Body of pancreas (tissue), 4 donors: ENCODE measurements around the gene ADAMTS2. TPM values are rescaled to one million over a fixed set of nuclear protein-coding genes. Genes with fewer than 3 reads are reported as not detected.
A peak's percentile ranks its signal among the peaks of the same experiment; 100 is the strongest.

Experiments used
- ATAC-seq: fragments of 150-250 bp; one replicate; pipeline ENCODE4 v1.9.1; 2016
- DNase-seq, 4 donors: peaks; one replicate each; pipeline ENCODE4 v3.0.0-alpha.2; 2019
- H3K27ac ChIP-seq, 4 donors: fragments of 200-600 bp; sonication (generic); 1 replicate in 3 of 4; 2 replicates in 1 of 4; pipeline versions ENCODE4 v1.5.1 to v1.6.1; 2016 to 2019; ENCODE audit warnings: mild to moderate bottlenecking in 1 of 4, mixed read lengths in 1 of 4, moderate library complexity in 1 of 4
- H3K27me3 ChIP-seq, 2 donors: fragments of 200-600 bp; sonication (generic); one replicate each; pipeline ENCODE4 v1.6.0; 2016; ENCODE audit warnings: mild to moderate bottlenecking in 1 of 2
- H3K36me3 ChIP-seq, 2 donors: fragments of 200-600 bp; sonication (generic); replicated peaks in 1 of 2; 2 replicates each; pipeline ENCODE4 v1.5.1; 2016; ENCODE audit warnings: low read depth in 2 of 2; ENCODE audit not compliant: insufficient read depth in 1 of 2
- H3K4me1 ChIP-seq: fragments of 200-600 bp; sonication (generic); one replicate; pipeline ENCODE4 v1.6.0; 2016
- H3K4me3 ChIP-seq, 2 donors: fragments of 200-600 bp; sonication (generic); 1 replicate in 1 of 2; 2 replicates in 1 of 2; pipeline ENCODE4 v1.5.1; 2016 to 2019
- H3K9me3 ChIP-seq, 3 donors: fragments of 200-600 bp; sonication (generic); 1 replicate in 2 of 3; 2 replicates in 1 of 3; pipeline ENCODE4 v1.5.1; 2016
- CTCF ChIP-seq, 7 experiments: fragments of 450-650 bp in 4 of 7; fragments of 200-600 bp in 3 of 7; sonication (generic) in 3 of 7; IDR thresholded peaks; one replicate each; pipeline ENCODE4 v1.5.1; 2016 to 2019; ENCODE audit warnings: antibody characterized with exemption in 7 of 7
- POLR2A ChIP-seq, 3 donors: fragments of 450-650 bp; IDR thresholded peaks; one replicate each; pipeline ENCODE4 v1.6.1; 2016; ENCODE audit warnings: antibody characterized with exemption in 3 of 3, mild to moderate bottlenecking in 2 of 3
- WGBS, 2 donors: methylation state at CpG; one replicate each; pipeline ENCODE4 v1.1.5; 2017; 5-methylcytosine and 5-hydroxymethylcytosine counted together
- intact Hi-C: fragments of 100-400 bp; cut with DNase I; formaldehyde crosslinking; loops from one replicate; pipeline ENCODE4 v1.15.1; 2023
- total RNA-seq, 2 donors: library from RNA; depleted of rRNA; stranded (reverse); fragments of >200 nt; gene quantifications; one replicate each; pipeline ENCODE4 v1.1.0, GENCODE V29; 2016

The ADAMTS2 gene
- total RNA-seq, 2 donors from 2014 or later: 9.1 to 19.1 TPM

- WGBS, 2 donors: 24 to 54% methylated on average over 5 of the region's 5 CpGs
- H3K4me3 ChIP-seq: no peak overlapping the region
- ATAC-seq (no peak), DNase-seq (no peak)
- intact Hi-C loops: no loop called here
- TF ChIP-seq CTCF (IDR thresholded peaks at IDR 0.05) (no peak), POLR2A (IDR thresholded peaks at IDR 0.05) (no peak)
- no peak overlapping the region for H3K27ac ChIP-seq
- H3K36me3 ChIP-seq: no peaks in the 10 kb centered on the region
- H3K9me3 ChIP-seq: no peaks in the 10 kb centered on the region
- no peaks in the 10 kb centered on the region for H3K4me1 ChIP-seq
- H3K27me3 ChIP-seq: no peaks in the 10 kb centered on the region
Measured at GRCh38 chr5:179278546-179278945, 66.7 kb downstream of the ADAMTS2 start.

- Histone ChIP-seq H3K9me3 (no peaks in the 10 kb centered on the region), H3K27ac (no peak overlapping the region), H3K27me3 (no peaks in the 10 kb centered on the region), H3K36me3 (no peaks in the 10 kb centered on the region), H3K4me1 (no peaks in the 10 kb centered on the region), H3K4me3 (no peak overlapping the region)
- TF ChIP-seq POLR2A (IDR thresholded peaks at IDR 0.05): no peak
- no peak for TF ChIP-seq CTCF (IDR thresholded peaks at IDR 0.05)
- intact Hi-C loops: no loop called here
- WGBS, 2 donors: 37 to 55% methylated on average over 6 to 9 of the region's 10 CpGs
- ATAC-seq (no peak), DNase-seq (no peak)
Measured at GRCh38 chr5:179278119-179278518, 67.1 kb downstream of the ADAMTS2 start.

- no peak for DNase-seq
- Histone ChIP-seq H3K9me3 (no peaks in the 10 kb centered on the region), H3K4me3 (no peak overlapping the region), H3K4me1 (no peaks in the 10 kb centered on the region), H3K27ac (peak overlapping the region in 1 of 4 donors; percentile 50), H3K36me3 (no peaks in the 10 kb centered on the region), H3K27me3 (no peaks in the 10 kb centered on the region)
- 74 to 89% methylated on average over 14 to 17 of the region's 17 CpGs for WGBS, 2 donors
- TF ChIP-seq CTCF (IDR thresholded peaks at IDR 0.05) (no peak), POLR2A (IDR thresholded peaks at IDR 0.05) (no peak)
- no peak for ATAC-seq
- intact Hi-C loops: no loop called here
Measured at GRCh38 chr5:179276838-179277395, 68.3 kb downstream of the ADAMTS2 start.

GRCh38 chr5:179275941-179276837 is 69.1 kb downstream of the ADAMTS2 start:
- no peaks in the 10 kb centered on the region for H3K9me3 ChIP-seq
- TF ChIP-seq CTCF (IDR thresholded peaks at IDR 0.05) (no peak), POLR2A (IDR thresholded peaks at IDR 0.05) (no peak)
- ATAC-seq (peak; percentile 61), DNase-seq (peak; percentile 28 to 66 (median 54))
- peak overlapping the region in 2 of 4 donors; percentile 28 to 61 for H3K27ac ChIP-seq
- intact Hi-C loops: no loop called here
- no peak overlapping the region for H3K4me3 ChIP-seq
- 75 to 81% methylated on average over 20 to 23 of the region's 23 CpGs for WGBS, 2 donors
- H3K36me3 ChIP-seq: no peaks in the 10 kb centered on the region
- no peaks in the 10 kb centered on the region for H3K4me1 ChIP-seq
- no peaks in the 10 kb centered on the region for H3K27me3 ChIP-seq
